ENCODE measurements around the gene HOXA4.

The HOXA4 gene

GRCh38 chr7:27144781-27145164 lies 14.2 kb upstream of the HOXA4 start:
- TF ChIP-seq CTCF (conservative IDR thresholded peaks at IDR 0.05; ENCODE audit: low read depth), result no peak
- no peak for DNase-seq (ENCODE audit: low spot score)
- ChIA-PET POLR2A (ENCODE audit: low non-redundant PET) (no interaction called here), CTCF (interaction anchor here (0.7 to 3.7 kb wide), 9 partner anchors 11 to 466 kb away, joined by 3 to 34 read pairs (median 5); partner anchors contain the start of gene HOXA1)
- H3K27ac ChIP-seq, result peak overlapping the region; percentile 90

GRCh38 chr7:27143950-27144780 lies 13.6 kb upstream of the HOXA4 start:
- POLR2A ChIA-PET (ENCODE audit: low non-redundant PET), result interaction anchor here (1.0 kb wide), 1 partner anchor 22 kb away, joined by 3 read pairs; no protein-coding TSS in a partner anchor
- no peak for DNase-seq (ENCODE audit: low spot score)
- peak; percentile 66 for TF ChIP-seq CTCF (conservative IDR thresholded peaks at IDR 0.05; ENCODE audit: low read depth)
- H3K27ac ChIP-seq, result peak overlapping the region; percentile 90
- CTCF ChIA-PET, result interaction anchor here (0.6 to 3.7 kb wide), 28 partner anchors 11 to 860 kb away, joined by 3 to 34 read pairs (median 4); partner anchors contain the start of genes HOXA1 and HOXA7

GRCh38 chr7:27143023-27143949 lies 12.7 kb upstream of the HOXA4 start, which contains the start of gene HOXA5:
Gene HOXA5, minus strand, starts transcription at chr7:27143681. Its CDS starts 74 bp downstream, at chr7:27143607.
- H3K27ac ChIP-seq, result peak within 1 kb of the TSS; percentile 90
- DNase-seq (ENCODE audit: low spot score), result peak; percentile 98
- CTCF ChIA-PET, result interaction anchor here (0.5 to 3.7 kb wide), 29 partner anchors 12 to 1251 kb away, joined by 3 to 34 read pairs (median 4); partner anchors contain the start of genes HOXA1 and HOXA7
- TF ChIP-seq CTCF (conservative IDR thresholded peaks at IDR 0.05; ENCODE audit: low read depth), result peak; percentile 99
- POLR2A ChIA-PET (ENCODE audit: low non-redundant PET), result interaction anchor here (0.6 to 1.0 kb wide), 2 partner anchors 22 to 23 kb away, joined by 3 read pairs; no protein-coding TSS in a partner anchor

- CTCF ChIA-PET, result interaction anchor here (0.6 to 3.7 kb wide), 8 partner anchors 8 to 299 kb away, joined by 3 to 34 read pairs (median 6); no protein-coding TSS in a partner anchor
- POLR2A ChIA-PET (ENCODE audit: low non-redundant PET), result interaction anchor here (0.6 kb wide), 1 partner anchor 22 kb away, joined by 3 read pairs; no protein-coding TSS in a partner anchor
- no peak for DNase-seq (ENCODE audit: low spot score)
- no peak for TF ChIP-seq CTCF (conservative IDR thresholded peaks at IDR 0.05; ENCODE audit: low read depth)
- H3K27ac ChIP-seq, result peak overlapping the region; percentile 90
Measured at GRCh38 chr7:27142580-27143022, 12.0 kb upstream of the HOXA4 start.

- 0 out of 2 replicates have a peak, but pooled peaks have one; percentile 17 for TF ChIP-seq CTCF (conservative IDR thresholded peaks at IDR 0.05; ENCODE audit: low read depth)
- CTCF ChIA-PET, result interaction anchor here (0.6 to 3.7 kb wide), 10 partner anchors 9 to 1429 kb away, joined by 3 to 34 read pairs (median 4); partner anchors contain the start of gene HOXA4
- POLR2A ChIA-PET (ENCODE audit: low non-redundant PET), result no interaction called here
- peak overlapping the region; percentile 90 for H3K27ac ChIP-seq
- DNase-seq (ENCODE audit: low spot score), result no peak
Measured at GRCh38 chr7:27141923-27142579, 11.5 kb upstream of the HOXA4 start.
